Measurements from ENCODE around the gene KCP.

The KCP gene

GRCh38 chr7:128886391-128887168 is 23.9 kb downstream of the KCP start:
- no peak for DNase-seq

- no peak for DNase-seq
These were observed 24.9 kb downstream of the KCP start for GRCh38 chr7:128885370-128886187.

GRCh38 chr7:128884561-128885369 is 25.7 kb downstream of the KCP start:
- no peak for DNase-seq

- peak; percentile 91 to 92 for DNase-seq
These were observed 26.7 kb downstream of the KCP start for GRCh38 chr7:128883622-128884448.

- no peak for DNase-seq
These were observed 28.4 kb downstream of the KCP start for GRCh38 chr7:128882134-128882533.

GRCh38 chr7:128881458-128882125 is 28.9 kb downstream of the KCP start:
- no peak for DNase-seq

GRCh38 chr7:128880791-128881457 is 29.6 kb downstream of the KCP start:
- DNase-seq, result no peak

GRCh38 chr7:128879939-128880746 is 30.4 kb downstream of the KCP start:
- DNase-seq, result no peak

GRCh38 chr7:128879461-128879938 is 31.0 kb downstream of the KCP start:
- no peak for DNase-seq

- no peak for DNase-seq
These were observed 32.0 kb downstream of the KCP start for GRCh38 chr7:128878226-128879105.

GRCh38 chr7:128877756-128878120 is 32.8 kb downstream of the KCP start:
- no peak for DNase-seq

- no peak for DNase-seq
These were observed 33.3 kb downstream of the KCP start for GRCh38 chr7:128876978-128877755.

GRCh38 chr7:128876586-128876977 is 33.9 kb downstream of the KCP start:
- DNase-seq, result no peak

- no peak for DNase-seq
These were observed 34.4 kb downstream of the KCP start for GRCh38 chr7:128876127-128876526.

- no peak for DNase-seq
These were observed 35.0 kb downstream of the KCP start for GRCh38 chr7:128875523-128875948.

- no peak for DNase-seq
These were observed 36.1 kb downstream of the KCP start for GRCh38 chr7:128874140-128875031.

- no peak for DNase-seq
These were observed 37.3 kb downstream of the KCP start for GRCh38 chr7:128873234-128873633.
